Measurements from ENCODE around the gene SLC66A2.

Gene SLC66A2

GRCh38 chr18:79939096-79939495 is 12.4 kb downstream of the SLC66A2 start:
- no peak for TF ChIP-seq CTCF (conservative IDR thresholded peaks at IDR 0.05)
- no peak for TF ChIP-seq ZFX (IDR thresholded peaks at IDR 0.05)
- no peak overlapping the region for H3K27ac ChIP-seq

- TF ChIP-seq ZFX (IDR thresholded peaks at IDR 0.05), result no peak
- no peak for TF ChIP-seq CTCF (conservative IDR thresholded peaks at IDR 0.05)
- H3K27ac ChIP-seq, result no peak overlapping the region
Measured at GRCh38 chr18:79938196-79938595, 13.3 kb downstream of the SLC66A2 start.

- TF ChIP-seq ZFX (IDR thresholded peaks at IDR 0.05) (no peak), CTCF (conservative IDR thresholded peaks at IDR 0.05) (no peak)
- H3K27ac ChIP-seq, result no peak overlapping the region
Measured at GRCh38 chr18:79937103-79937860, 14.2 kb downstream of the SLC66A2 start.

- TF ChIP-seq CTCF (conservative IDR thresholded peaks at IDR 0.05) (no peak), ZFX (IDR thresholded peaks at IDR 0.05) (no peak)
Measured at GRCh38 chr18:79936641-79937040, 14.8 kb downstream of the SLC66A2 start.

GRCh38 chr18:79935925-79936324 is 15.5 kb downstream of the SLC66A2 start:
- TF ChIP-seq ZFX (IDR thresholded peaks at IDR 0.05), result no peak
- TF ChIP-seq CTCF (conservative IDR thresholded peaks at IDR 0.05), result no peak
- no peak overlapping the region for H3K27ac ChIP-seq

More at GRCh38 chr18:79936641-79937040, 14.8 kb downstream of the SLC66A2 start:
- no peak overlapping the region for H3K27ac ChIP-seq

- TF ChIP-seq CTCF (conservative IDR thresholded peaks at IDR 0.05), result no peak
- no peak for TF ChIP-seq ZFX (IDR thresholded peaks at IDR 0.05)
- no peak overlapping the region for H3K27ac ChIP-seq
Measured at GRCh38 chr18:79935499-79935898, 16.0 kb downstream of the SLC66A2 start.

GRCh38 chr18:79935098-79935480 is 16.4 kb downstream of the SLC66A2 start:
- H3K27ac ChIP-seq, result no peak overlapping the region
- TF ChIP-seq CTCF (conservative IDR thresholded peaks at IDR 0.05) (no peak), ZFX (IDR thresholded peaks at IDR 0.05) (no peak)

Data from C4-2B (cell line).